Omental fat pad (tissue), 4 donors: ENCODE measurements around the gene ANKRD40. TPM values are rescaled to one million over a fixed set of nuclear protein-coding genes. Genes with fewer than 3 reads are reported as not detected.

ENCODE experiments used
- ATAC-seq: fragments of 150-250 bp; one replicate; pipeline ENCODE4 v1.9.1; 2016; ENCODE audit warnings: mild to moderate bottlenecking, moderate library complexity; ENCODE audit not compliant: low FRiP score
- DNase-seq: peaks from one replicate; pipeline ENCODE4 v3.0.0-alpha.2; 2019; ENCODE audit warnings: low spot score
- CTCF ChIP-seq, 3 donors: fragments of 450-650 bp; IDR thresholded peaks; one replicate each; pipeline ENCODE4 v1.5.1; 2016 to 2017; ENCODE audit warnings: antibody characterized with exemption in 3 of 3, mild to moderate bottlenecking in 3 of 3, moderate library complexity in 2 of 3
- total RNA-seq, 4 donors: library from RNA; depleted of rRNA; stranded (reverse); fragments of >200 nt; gene quantifications; one replicate each; pipeline ENCODE4 v1.1.0, GENCODE V29; 2016

The ANKRD40 gene
- total RNA-seq, 4 donors from 2014 or later = 55.7 to 82.4 (median 61.8) TPM

GRCh38 chr17:50665838-50666237 is 41.9 kb downstream of the ANKRD40 start:
- DNase-seq (no peak), ATAC-seq (no peak)
- TF ChIP-seq CTCF (IDR thresholded peaks at IDR 0.05) = no peak

GRCh38 chr17:50664788-50665458 is 42.8 kb downstream of the ANKRD40 start:
- ATAC-seq (no peak), DNase-seq (no peak)
- no peak for TF ChIP-seq CTCF (IDR thresholded peaks at IDR 0.05)

GRCh38 chr17:50663812-50664374 is 43.8 kb downstream of the ANKRD40 start:
- no peak for TF ChIP-seq CTCF (IDR thresholded peaks at IDR 0.05)
- DNase-seq (no peak), ATAC-seq (no peak)

- no peak for TF ChIP-seq CTCF (IDR thresholded peaks at IDR 0.05)
- ATAC-seq = no peak
- DNase-seq = no peak
Measured at GRCh38 chr17:50662632-50663225, 45.0 kb downstream of the ANKRD40 start.

GRCh38 chr17:50661795-50662391 is 45.8 kb downstream of the ANKRD40 start:
- no peak for TF ChIP-seq CTCF (IDR thresholded peaks at IDR 0.05)
- peak; percentile 88 for ATAC-seq
- peak; percentile 41 for DNase-seq

- DNase-seq (no peak), ATAC-seq (no peak)
- TF ChIP-seq CTCF (IDR thresholded peaks at IDR 0.05) = no peak
Measured at GRCh38 chr17:50661348-50661747, 46.4 kb downstream of the ANKRD40 start.
